Activated CD8-positive, alpha-beta memory T cell treated with anti-CD3 and anti-CD28 coated beads, Interleukin-2, amount 50 U/mL, for 48 hours (primary cell): ENCODE data around the gene RXFP4.

Experiments
- DNase-seq: peaks from one replicate; pipeline ENCODE4 v3.0.0-alpha.2; 2020

The RXFP4 gene

GRCh38 chr1:155931332-155932038 is 10.0 kb upstream of the RXFP4 start:
- DNase-seq: peak; percentile 46

- DNase-seq: peak; percentile 37
Measured at GRCh38 chr1:155932081-155932480, 9.4 kb upstream of the RXFP4 start.

- peak; percentile 40 for DNase-seq
Measured at GRCh38 chr1:155932487-155932886, 9.0 kb upstream of the RXFP4 start.

- peak; percentile 57 for DNase-seq
Measured at GRCh38 chr1:155933591-155934096, 7.8 kb upstream of the RXFP4 start.

- peak; percentile 92 for DNase-seq
Measured at GRCh38 chr1:155934097-155934935, 7.1 kb upstream of the RXFP4 start, which contains the start of gene KHDC4. KHDC4 (minus strand) TSS chr1:155934413; CDS start chr1:155934373, 40 bp downstream.

- peak; percentile 56 for DNase-seq
Measured at GRCh38 chr1:155934936-155935590, 6.4 kb upstream of the RXFP4 start.

GRCh38 chr1:155938220-155938627 is 3.2 kb upstream of the RXFP4 start:
- peak; percentile 48 for DNase-seq

- no peak for DNase-seq
Measured at GRCh38 chr1:155940482-155940992, 901 bp upstream of the RXFP4 start.

GRCh38 chr1:155941845-155942531 is 550 bp downstream of the RXFP4 start:
- DNase-seq: no peak

GRCh38 chr1:155942578-155943141 is 1.2 kb downstream of the RXFP4 start:
- no peak for DNase-seq

GRCh38 chr1:155944444-155944799 is 3.0 kb downstream of the RXFP4 start:
- no peak for DNase-seq

GRCh38 chr1:155946633-155947219 is 5.3 kb downstream of the RXFP4 start:
- no peak for DNase-seq

- no peak for DNase-seq
Measured at GRCh38 chr1:155947292-155947691, 5.9 kb downstream of the RXFP4 start.

GRCh38 chr1:155947741-155948140 is 6.3 kb downstream of the RXFP4 start:
- DNase-seq: no peak

GRCh38 chr1:155950829-155951228 is 9.4 kb downstream of the RXFP4 start:
- DNase-seq: no peak

- no peak for DNase-seq
Measured at GRCh38 chr1:155951753-155952504, 10.5 kb downstream of the RXFP4 start.

- no peak for DNase-seq
Measured at GRCh38 chr1:155952505-155952890, 11.1 kb downstream of the RXFP4 start.

- no peak for DNase-seq
Measured at GRCh38 chr1:155954645-155955044, 13.2 kb downstream of the RXFP4 start.

GRCh38 chr1:155957411-155957915 is 16.0 kb downstream of the RXFP4 start:
- DNase-seq: no peak

- DNase-seq: no peak
Measured at GRCh38 chr1:155960081-155960745, 18.8 kb downstream of the RXFP4 start.
